Prostate gland (tissue), 2 donors: Measurements from ENCODE around the gene ISY1.

Experiments
- CTCF ChIP-seq, 4 experiments: fragments of 200-600 bp in 2 of 4; fragments of 450-650 bp in 2 of 4; sonication (generic) in 2 of 4; IDR thresholded peaks; 1 replicate in 3 of 4; 2 replicates in 1 of 4; pipeline ENCODE4 v1.5.1; 2016 to 2019; ENCODE audit warnings: antibody characterized with exemption in 4 of 4, mild to moderate bottlenecking in 2 of 4, moderate library complexity in 2 of 4
- POLR2A ChIP-seq: fragments of 450-650 bp; IDR thresholded peaks from one replicate; pipeline ENCODE4 v1.6.1; 2016; ENCODE audit warnings: antibody characterized with exemption, mild to moderate bottlenecking
- POLR2AphosphoS5 ChIP-seq: sonication (generic); formaldehyde crosslinking; IDR thresholded peaks from one replicate; pipeline ENCODE4 v1.6.1; 2017; ENCODE audit warnings: antibody characterized with exemption

GRCh38 chr3:129131465-129132088, 29.3 kb downstream of the ISY1 start:
- TF ChIP-seq POLR2A (no peak), CTCF (IDR thresholded peaks at IDR 0.05) (no peak), POLR2AphosphoS5 (no peak)
